ENCODE measurements around the gene TBKBP1.

Gene TBKBP1

GRCh38 chr17:47686276-47686635, 7.7 kb upstream of the TBKBP1 start:
- H3K4me3 ChIP-seq (replicated peaks in 1 of 2; ENCODE audit: low read depth in 2 of 2, low read length in 2 of 2): no peak overlapping the region
- no peak for TF ChIP-seq CTCF (IDR thresholded peaks at IDR 0.05; ENCODE audit: low read depth, low read length)
- DNase-seq (ENCODE audit: low read depth in 2 of 2): peak in 1 of 2 donors; percentile 73

GRCh38 chr17:47686664-47687327, 7.2 kb upstream of the TBKBP1 start:
- no peak for TF ChIP-seq CTCF (IDR thresholded peaks at IDR 0.05; ENCODE audit: low read depth, low read length)
- DNase-seq (ENCODE audit: low read depth in 2 of 2): peak in 1 of 2 donors; percentile 65
- no peak overlapping the region for H3K4me3 ChIP-seq (replicated peaks in 1 of 2; ENCODE audit: low read depth in 2 of 2, low read length in 2 of 2)

- no peak for TF ChIP-seq CTCF (IDR thresholded peaks at IDR 0.05; ENCODE audit: low read depth, low read length)
- no peak overlapping the region for H3K4me3 ChIP-seq (replicated peaks in 1 of 2; ENCODE audit: low read depth in 2 of 2, low read length in 2 of 2)
- no peak for DNase-seq (ENCODE audit: low read depth in 2 of 2)
Measured at GRCh38 chr17:47687328-47687690, 6.7 kb upstream of the TBKBP1 start.

- H3K4me3 ChIP-seq (replicated peaks in 1 of 2; ENCODE audit: low read depth in 2 of 2, low read length in 2 of 2): no peak overlapping the region
- DNase-seq (ENCODE audit: low read depth in 2 of 2): peak in 1 of 2 donors; percentile 34
Measured at GRCh38 chr17:47687748-47688147, 6.2 kb upstream of the TBKBP1 start.

GRCh38 chr17:47690121-47690520, 3.8 kb upstream of the TBKBP1 start:
- no peak overlapping the region for H3K4me3 ChIP-seq (replicated peaks in 1 of 2; ENCODE audit: low read depth in 2 of 2, low read length in 2 of 2)
- no peak for DNase-seq (ENCODE audit: low read depth in 2 of 2)
- TF ChIP-seq CTCF (IDR thresholded peaks at IDR 0.05; ENCODE audit: low read depth, low read length): no peak

More at GRCh38 chr17:47687748-47688147, 6.2 kb upstream of the TBKBP1 start:
- TF ChIP-seq CTCF (IDR thresholded peaks at IDR 0.05; ENCODE audit: low read depth, low read length): no peak

- DNase-seq (ENCODE audit: low read depth in 2 of 2): no peak
- H3K4me3 ChIP-seq (replicated peaks in 1 of 2; ENCODE audit: low read depth in 2 of 2, low read length in 2 of 2): no peak overlapping the region
- no peak for TF ChIP-seq CTCF (IDR thresholded peaks at IDR 0.05; ENCODE audit: low read depth, low read length)
Measured at GRCh38 chr17:47692137-47692894, 1.6 kb upstream of the TBKBP1 start.
